ENCODE data around the gene VTA1. TPM values are rescaled to one million over a fixed set of nuclear protein-coding genes. Genes with fewer than 3 reads are reported as not detected.

VTA1 gene
- polyA plus RNA-seq, 1 of the 3 experiments (the other 2 are of a cell fraction), result 60.1 TPM

DNA sequence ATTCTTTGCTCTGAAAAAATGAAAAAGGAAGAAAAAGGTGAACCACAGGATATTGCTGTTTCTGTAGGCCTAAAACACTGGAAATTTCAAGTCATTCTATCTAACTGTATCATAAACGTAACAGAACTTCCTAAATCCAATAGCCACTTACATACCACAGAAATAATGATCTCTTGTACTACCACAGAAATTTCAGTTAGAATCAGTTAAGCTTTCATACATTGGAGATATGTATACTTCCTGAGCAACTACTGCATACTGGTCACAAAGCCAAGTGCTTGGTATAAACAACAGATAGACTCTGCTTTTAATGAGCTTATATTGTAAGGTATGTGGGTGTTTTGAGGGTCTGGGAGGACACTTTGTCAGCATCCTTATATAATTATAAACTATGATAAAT is 38.6 kb downstream of the VTA1 start:
- no peak for DNase-seq
- POLR2A ChIA-PET, result no interaction called here
- 95% methylated on average over 1 of the region's 1 CpG for WGBS (ENCODE audit: low lambda C conversion rate)
- Histone ChIP-seq H3K9ac (no peak overlapping the region), H3K9me2 (no peaks in the 10 kb centered on the region), H3K9me3 (no peaks in the 10 kb centered on the region), H3K4me2 (no peak overlapping the region), H3K27me3 (ENCODE audit: insufficient read depth) (no peaks in the 10 kb centered on the region), H3K79me2 (ENCODE audit: insufficient read depth) (peaks cover 15% of the 10 kb centered on the region), H3K27ac (ENCODE audit: low read depth in 2 of 2, low read length in 1 of 2) (no peak overlapping the region), H3K4me1 (ENCODE audit: control insufficient read depth in 1 of 2, insufficient read depth in 2 of 2, low read depth in 1 of 2, low read length in 1 of 2) (peaks cover 0 to 6% of the 10 kb centered on the region in 2 experiments; a peak in 2 of 4 replicates), H2AFZ (ENCODE audit: low read depth) (no peak overlapping the region), H3K36me3 (replicated peaks in 1 of 2; ENCODE audit: control insufficient read depth in 1 of 2, insufficient read depth in 2 of 2, low read length in 1 of 2) (peaks cover 22 to 29% of the 10 kb centered on the region in 2 experiments), H4K20me1 (ENCODE audit: insufficient read depth) (no peaks in the 10 kb centered on the region), H3K4me3 (ENCODE audit: low read depth in 2 of 2, low read length in 1 of 2) (no peak overlapping the region), H3F3A (replicated peaks; ENCODE audit: insufficient read depth) (peaks cover 19% of the 10 kb centered on the region)
- TF ChIP-seq YY1 (IDR thresholded peaks at IDR 0.05; ENCODE audit: low read depth), result no peak
- TF ChIP-seq TAF1 (IDR thresholded peaks at IDR 0.05; ENCODE audit: borderline replicate concordance, low read depth, low read length), result no peak
- CTCF ChIA-PET, result interaction anchor here (1.1 to 1.4 kb wide), 4 partner anchors 12 to 39 kb away, joined by 4 to 5 read pairs (median 4); partner anchors contain the start of genes NMBR and VTA1

DNA sequence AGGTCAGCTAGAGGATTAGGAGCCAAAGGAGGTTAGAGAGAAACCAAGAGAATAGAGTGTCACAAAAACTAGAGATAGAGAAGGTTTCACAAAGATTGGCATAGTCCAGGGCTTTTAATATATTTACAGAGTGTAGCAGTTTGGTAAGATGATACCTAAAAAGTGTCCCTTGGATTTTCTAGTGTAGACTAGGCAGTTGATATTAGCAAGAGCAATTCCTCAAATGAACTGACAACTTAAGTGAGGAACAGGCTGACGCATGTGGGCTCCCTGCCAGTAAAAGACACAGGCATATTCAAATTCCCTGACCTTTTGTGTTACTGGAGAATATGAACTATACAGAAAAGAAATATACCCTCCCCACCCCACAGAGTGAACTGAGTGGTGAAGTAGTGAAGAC is 40.1 kb downstream of the VTA1 start:
- Histone ChIP-seq H3K9ac (no peak overlapping the region), H2AFZ (ENCODE audit: low read depth) (no peak overlapping the region), H3K27ac (ENCODE audit: low read depth in 2 of 2, low read length in 1 of 2) (peak overlapping the region; percentile 22 to 43; a peak in 2 of 4 replicates), H3F3A (replicated peaks; ENCODE audit: insufficient read depth) (peaks cover 26% of the 10 kb centered on the region), H3K9me2 (no peaks in the 10 kb centered on the region), H3K4me3 (ENCODE audit: low read depth in 2 of 2, low read length in 1 of 2) (no peak overlapping the region), H3K9me3 (no peaks in the 10 kb centered on the region), H4K20me1 (ENCODE audit: insufficient read depth) (no peaks in the 10 kb centered on the region), H3K4me1 (ENCODE audit: control insufficient read depth in 1 of 2, insufficient read depth in 2 of 2, low read depth in 1 of 2, low read length in 1 of 2) (peaks cover 0 to 6% of the 10 kb centered on the region in 2 experiments; a peak in 2 of 4 replicates), H3K27me3 (ENCODE audit: insufficient read depth) (no peaks in the 10 kb centered on the region), H3K4me2 (no peak overlapping the region), H3K79me2 (ENCODE audit: insufficient read depth) (peaks cover 25% of the 10 kb centered on the region), H3K36me3 (replicated peaks in 1 of 2; ENCODE audit: control insufficient read depth in 1 of 2, insufficient read depth in 2 of 2, low read length in 1 of 2) (peaks cover 30 to 40% of the 10 kb centered on the region in 2 experiments)
- ChIA-PET POLR2A (no interaction called here), CTCF (interaction anchor here (1.1 to 1.4 kb wide), 4 partner anchors 10 to 40 kb away, joined by 3 to 5 read pairs (median 4); partner anchors contain the start of genes NMBR and VTA1)
- TF ChIP-seq NFIC (IDR thresholded peaks at IDR 0.05; ENCODE audit: borderline replicate concordance) (peak; percentile 75), MEF2A (IDR thresholded peaks at IDR 0.05; ENCODE audit: borderline replicate concordance, low read depth) (no peak), NRF1 (IDR thresholded peaks at IDR 0.05; ENCODE audit: low read depth, low read length) (no peak), FOXM1 (IDR thresholded peaks at IDR 0.05; ENCODE audit: low read depth) (no peak), TCF12 (IDR thresholded peaks at IDR 0.05) (peak; percentile 42; the same call in 1 of the 2 replicates), SIN3A (IDR thresholded peaks at IDR 0.05; ENCODE audit: borderline replicate concordance, low read depth, low read length) (no peak), JUND (IDR thresholded peaks at IDR 0.05) (0 out of 2 replicates have a peak, but pooled peaks have one; percentile 30), EP300 (IDR thresholded peaks at IDR 0.05; ENCODE audit: borderline replicate concordance in 1 of 2, low read depth in 1 of 2, low read length in 1 of 2) (no peak)
- TF ChIP-seq, protein P1, sequence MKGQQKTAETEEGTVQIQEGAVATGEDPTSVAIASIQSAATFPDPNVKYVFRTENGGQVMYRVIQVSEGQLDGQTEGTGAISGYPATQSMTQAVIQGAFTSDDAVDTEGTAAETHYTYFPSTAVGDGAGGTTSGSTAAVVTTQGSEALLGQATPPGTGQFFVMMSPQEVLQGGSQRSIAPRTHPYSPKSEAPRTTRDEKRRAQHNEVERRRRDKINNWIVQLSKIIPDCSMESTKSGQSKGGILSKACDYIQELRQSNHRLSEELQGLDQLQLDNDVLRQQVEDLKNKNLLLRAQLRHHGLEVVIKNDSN (IDR thresholded peaks at IDR 0.05; ENCODE audit: borderline replicate concordance, low read depth), result no peak
- TF ChIP-seq, protein P2, sequence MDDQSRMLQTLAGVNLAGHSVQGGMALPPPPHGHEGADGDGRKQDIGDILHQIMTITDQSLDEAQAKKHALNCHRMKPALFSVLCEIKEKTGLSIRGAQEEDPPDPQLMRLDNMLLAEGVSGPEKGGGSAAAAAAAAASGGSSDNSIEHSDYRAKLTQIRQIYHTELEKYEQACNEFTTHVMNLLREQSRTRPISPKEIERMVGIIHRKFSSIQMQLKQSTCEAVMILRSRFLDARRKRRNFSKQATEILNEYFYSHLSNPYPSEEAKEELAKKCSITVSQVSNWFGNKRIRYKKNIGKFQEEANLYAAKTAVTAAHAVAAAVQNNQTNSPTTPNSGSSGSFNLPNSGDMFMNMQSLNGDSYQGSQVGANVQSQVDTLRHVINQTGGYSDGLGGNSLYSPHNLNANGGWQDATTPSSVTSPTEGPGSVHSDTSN (IDR thresholded peaks at IDR 0.05), result peak; percentile 84
- DNase-seq, result no peak
- WGBS (ENCODE audit: low lambda C conversion rate), result 46% methylated on average over 1 of the region's 1 CpG
